BJ (cell line): ENCODE data around the gene SYT10. TPM values are rescaled to one million over a fixed set of nuclear protein-coding genes. Genes with fewer than 3 reads are reported as not detected.
"Not testable (repeated sequence)": the region's sequence is repeated elsewhere in the genome, so short reads cannot be mapped to it uniquely, and the experiment has no call there.

Experiments
- CTCF ChIA-PET: fragments of 350-600 bp; formaldehyde crosslinking; extraction: SDS; loops from one replicate; lab custom pipeline; 2021; ENCODE audit warnings: antibody characterized with exemption, inconsistent platforms; lab: Yijun Ruan, JAX
- POLR2A ChIA-PET: fragments of 300-600 bp; sonication (Branson Sonifier 250); formaldehyde crosslinking; extraction: SDS; loops from one replicate; lab custom pipeline; 2021; ENCODE audit warnings: antibody characterized with exemption; lab: Charles Lee
- DNase-seq: peaks from one replicate; pipeline ENCODE4 v3.0.0-alpha.2; 2011; ENCODE audit warnings: low read depth
- H3K27me3 ChIP-seq: 2 replicates; pipeline ENCODE4 v1.6.0; 2011; ENCODE audit warnings: low read length; ENCODE audit not compliant: control insufficient read depth, insufficient read depth
- H3K36me3 ChIP-seq: 2 replicates; pipeline ENCODE4 v1.5.1; 2011; ENCODE audit warnings: low read length; ENCODE audit not compliant: control insufficient read depth, insufficient read depth
- H3K4me3 ChIP-seq: 2 replicates; pipeline ENCODE4 v1.5.1; 2011; ENCODE audit warnings: low read depth, mild to moderate bottlenecking, control low read depth, low read length
- polyA plus RNA-seq: library from polyadenylated mRNA; depleted of rRNA; stranded (reverse); fragments of >200 nt; gene quantifications from 2 replicates; pipeline ENCODE4 v1.2.3, GENCODE V29; 2011
- TF ChIP-seq, protein P1 (sequence below): IDR thresholded peaks from 2 replicates; pipeline ENCODE4 v1.5.1; 2011; ENCODE audit warnings: low read depth, mild to moderate bottlenecking, control low read depth, inconsistent platforms, low read length, moderate library complexity; ENCODE audit not compliant: insufficient read depth

Gene SYT10
- polyA plus RNA-seq, 1 experiment: not detected

DNA sequence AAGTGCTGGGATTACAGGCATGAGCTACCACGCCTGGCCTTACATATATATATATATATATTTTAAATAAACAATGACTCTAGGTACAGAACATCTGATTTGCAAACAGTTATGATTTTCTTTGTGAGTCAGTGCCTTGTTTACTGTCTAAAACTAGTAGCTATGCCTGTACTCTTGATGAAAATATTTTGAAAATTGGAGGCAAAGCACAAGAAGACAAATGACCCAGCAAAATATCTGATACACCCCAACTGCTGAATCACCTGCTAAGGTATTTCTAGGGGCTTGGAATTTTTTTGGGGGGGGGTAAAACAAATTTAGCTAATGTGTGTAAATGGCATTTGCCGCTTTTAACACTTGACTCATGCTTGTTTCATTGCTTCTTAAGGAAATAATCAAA is 69.3 kb downstream of the SYT10 start:
- TF ChIP-seq, protein P1, sequence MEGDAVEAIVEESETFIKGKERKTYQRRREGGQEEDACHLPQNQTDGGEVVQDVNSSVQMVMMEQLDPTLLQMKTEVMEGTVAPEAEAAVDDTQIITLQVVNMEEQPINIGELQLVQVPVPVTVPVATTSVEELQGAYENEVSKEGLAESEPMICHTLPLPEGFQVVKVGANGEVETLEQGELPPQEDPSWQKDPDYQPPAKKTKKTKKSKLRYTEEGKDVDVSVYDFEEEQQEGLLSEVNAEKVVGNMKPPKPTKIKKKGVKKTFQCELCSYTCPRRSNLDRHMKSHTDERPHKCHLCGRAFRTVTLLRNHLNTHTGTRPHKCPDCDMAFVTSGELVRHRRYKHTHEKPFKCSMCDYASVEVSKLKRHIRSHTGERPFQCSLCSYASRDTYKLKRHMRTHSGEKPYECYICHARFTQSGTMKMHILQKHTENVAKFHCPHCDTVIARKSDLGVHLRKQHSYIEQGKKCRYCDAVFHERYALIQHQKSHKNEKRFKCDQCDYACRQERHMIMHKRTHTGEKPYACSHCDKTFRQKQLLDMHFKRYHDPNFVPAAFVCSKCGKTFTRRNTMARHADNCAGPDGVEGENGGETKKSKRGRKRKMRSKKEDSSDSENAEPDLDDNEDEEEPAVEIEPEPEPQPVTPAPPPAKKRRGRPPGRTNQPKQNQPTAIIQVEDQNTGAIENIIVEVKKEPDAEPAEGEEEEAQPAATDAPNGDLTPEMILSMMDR: no peak
- Histone ChIP-seq H3K36me3 (no peaks in the 10 kb centered on the region), H3K4me3 (no peak overlapping the region), H3K27me3 (no peaks in the 10 kb centered on the region)
- POLR2A ChIA-PET: no interaction called here
- CTCF ChIA-PET: no interaction called here
- DNase-seq: no peak

DNA sequence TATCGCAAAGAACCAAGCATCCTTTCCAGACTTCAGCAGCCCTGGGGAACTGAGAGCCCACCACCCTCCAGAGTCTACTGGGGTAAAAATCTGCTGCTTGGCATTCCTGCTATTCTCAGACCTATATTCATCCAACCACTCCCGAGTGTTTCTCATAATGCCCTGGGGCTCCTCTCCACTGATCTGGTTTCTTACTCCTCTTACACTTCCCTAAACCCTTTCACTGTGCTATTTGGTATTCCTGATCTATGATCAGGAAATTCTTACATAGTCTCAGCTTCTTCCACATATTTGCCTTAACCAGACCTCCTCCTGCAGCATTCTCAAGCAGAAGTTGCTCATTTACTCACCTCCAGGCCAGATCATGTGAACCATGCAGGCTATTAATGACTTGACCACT is 82.4 kb downstream of the SYT10 start:
- no peaks in the 10 kb centered on the region for H3K36me3 ChIP-seq
- POLR2A ChIA-PET: no interaction called here
- DNase-seq: no peak
- no peaks in the 10 kb centered on the region for H3K27me3 ChIP-seq
- no peak overlapping the region for H3K4me3 ChIP-seq
- TF ChIP-seq, protein P1: no peak
- CTCF ChIA-PET: no interaction called here

DNA sequence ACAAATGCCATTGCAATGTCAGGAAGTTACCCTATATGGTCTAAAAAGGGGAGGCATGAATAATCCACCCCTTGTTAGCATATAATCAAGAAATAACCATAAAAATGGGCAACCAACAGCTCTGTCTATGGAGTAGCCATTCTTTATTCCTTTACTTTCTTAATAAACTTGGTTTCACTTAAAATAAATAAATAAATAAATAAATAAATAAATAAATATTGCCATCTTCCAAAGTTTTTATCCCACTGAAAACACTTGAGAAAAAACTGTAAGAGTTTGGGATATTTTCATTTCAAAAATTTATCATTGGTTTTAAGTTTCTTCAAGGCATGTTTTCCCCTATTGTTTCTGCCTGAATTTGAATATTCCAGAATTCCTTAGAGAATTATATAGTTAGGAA is 89.8 kb downstream of the SYT10 start:
- ChIA-PET POLR2A (no interaction called here), CTCF (no interaction called here)
- Histone ChIP-seq H3K27me3 (no peaks in the 10 kb centered on the region), H3K36me3 (no peaks in the 10 kb centered on the region), H3K4me3 (no peak overlapping the region)
- TF ChIP-seq, protein P1: no peak
- DNase-seq: no peak

DNA sequence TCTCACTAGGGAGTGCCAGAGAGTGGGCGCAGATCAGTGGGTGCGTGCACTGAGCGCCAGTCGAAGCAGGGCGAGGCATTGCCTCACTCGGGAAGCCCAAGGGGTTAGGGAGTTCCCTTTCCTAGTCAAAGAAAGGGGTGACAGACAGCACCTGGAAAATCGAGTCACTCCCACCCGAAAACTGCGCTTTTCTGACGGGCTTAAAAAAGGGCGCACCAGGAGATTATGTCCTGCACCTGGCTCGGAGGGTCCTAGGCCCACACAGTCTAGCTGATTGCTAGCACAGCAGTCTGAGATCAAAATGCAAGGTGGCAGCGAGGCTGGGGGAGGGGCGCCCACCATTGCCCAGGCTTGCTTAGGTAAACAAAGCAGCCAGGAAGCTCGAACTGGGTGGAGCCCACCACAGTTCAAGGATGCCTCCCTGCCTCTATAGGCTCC is 107.6 kb downstream of the SYT10 start:
- POLR2A ChIA-PET: not testable (repeated sequence)

DNA sequence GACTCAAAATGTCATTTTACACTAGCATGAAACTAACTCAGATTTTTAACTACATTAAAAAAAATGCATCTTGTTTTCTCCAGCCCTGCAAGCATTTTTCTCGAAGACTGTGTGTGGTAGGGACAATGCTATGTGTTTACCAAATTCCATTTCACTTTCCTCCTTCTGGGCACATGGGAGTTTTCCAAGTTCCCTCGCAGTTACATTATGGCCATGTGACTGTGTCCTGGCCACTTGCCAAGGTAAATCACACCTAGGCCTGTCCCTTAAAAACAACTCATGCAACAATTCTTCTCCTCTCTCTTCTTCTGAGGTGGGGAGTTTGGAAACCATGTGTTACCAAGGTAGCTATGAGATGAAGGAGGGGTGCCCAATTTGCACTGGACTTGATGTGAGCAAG is 108.7 kb downstream of the SYT10 start:
- TF ChIP-seq, protein P1: no peak
- Histone ChIP-seq H3K4me3 (no peak overlapping the region), H3K27me3 (no peaks in the 10 kb centered on the region), H3K36me3 (no peaks in the 10 kb centered on the region)
- POLR2A ChIA-PET: no interaction called here
- no peak for DNase-seq
- CTCF ChIA-PET: no interaction called here

More for the DNA sequence above, 107.6 kb downstream of the SYT10 start:
- H3K4me3 ChIP-seq, H3K36me3 ChIP-seq, DNase-seq, CTCF ChIA-PET, H3K27me3 ChIP-seq: not testable (repeated sequence)
